Panc1 (cell line): Measurements from ENCODE around the gene TPSG1.
"Not testable (repeated sequence)": the region's sequence is repeated elsewhere in the genome, so short reads cannot be mapped to it uniquely, and the experiment has no call there.

ENCODE experiments used
- CTCF ChIP-seq: fragments of 450-650 bp; IDR thresholded peaks from 2 replicates; pipeline ENCODE4 v1.5.1; 2017; ENCODE audit warnings: mild to moderate bottlenecking
- REST ChIP-seq, 2 experiments: IDR thresholded peaks; 2 replicates each; pipeline ENCODE4 v1.6.1; 2011 to 2012; ENCODE audit warnings: low read depth in 2 of 2, control low read depth in 1 of 2, low read length in 1 of 2, mild to moderate bottlenecking in 1 of 2, moderate library complexity in 1 of 2; ENCODE audit not compliant: insufficient read depth in 1 of 2
- SIN3A ChIP-seq: IDR thresholded peaks from 2 replicates; pipeline ENCODE4 v1.6.1; 2012; ENCODE audit warnings: low read depth, mild to moderate bottlenecking, low read length, moderate library complexity, borderline replicate concordance; ENCODE audit not compliant: insufficient read depth
- TCF7L2 ChIP-seq: IDR thresholded peaks from 2 replicates; pipeline ENCODE4 v1.6.1; 2011; ENCODE audit warnings: mild to moderate bottlenecking, low read depth, low read length, inconsistent platforms

- not testable (repeated sequence) for TF ChIP-seq REST (IDR thresholded peaks at IDR 0.05; ENCODE audit: insufficient read depth in 1 of 2, low read depth in 2 of 2, low read length in 1 of 2); CTCF; SIN3A; TCF7L2
These were observed 31.3 kb upstream of the TPSG1 start for GRCh38 chr16:1256296-1256873.
